Fibroblast of the aortic adventitia (primary cell): ENCODE measurements around the gene CCDC14. TPM values are rescaled to one million over a fixed set of nuclear protein-coding genes. Genes with fewer than 3 reads are reported as not detected.

ENCODE experiments used
- DNase-seq: peaks from one replicate; pipeline ENCODE4 v3.0.0-alpha.2; 2010; ENCODE audit warnings: low read depth
- H3K4me3 ChIP-seq: 2 replicates; pipeline ENCODE4 v1.5.1; 2011; ENCODE audit warnings: low read depth, mild to moderate bottlenecking, control low read depth, low read length, moderate library complexity
- CTCF ChIP-seq: IDR thresholded peaks from 2 replicates; pipeline ENCODE4 v1.5.1; 2011; ENCODE audit warnings: mild to moderate bottlenecking, low read length, control low read depth, inconsistent platforms; ENCODE audit not compliant: insufficient read depth
- total RNA-seq: library from RNA; depleted of rRNA; stranded (reverse); fragments of >200 nt; gene quantifications from 2 replicates; pipeline ENCODE4 v1.2.3, GENCODE V29; 2012; ENCODE audit warnings: low replicate concordance

Gene CCDC14
- total RNA-seq, 1 donor = 46.0 TPM

- H3K4me3 ChIP-seq = no peak overlapping the region
Observed at GRCh38 chr3:123884993-123885392, 76.0 kb downstream of the CCDC14 start.

DNA sequence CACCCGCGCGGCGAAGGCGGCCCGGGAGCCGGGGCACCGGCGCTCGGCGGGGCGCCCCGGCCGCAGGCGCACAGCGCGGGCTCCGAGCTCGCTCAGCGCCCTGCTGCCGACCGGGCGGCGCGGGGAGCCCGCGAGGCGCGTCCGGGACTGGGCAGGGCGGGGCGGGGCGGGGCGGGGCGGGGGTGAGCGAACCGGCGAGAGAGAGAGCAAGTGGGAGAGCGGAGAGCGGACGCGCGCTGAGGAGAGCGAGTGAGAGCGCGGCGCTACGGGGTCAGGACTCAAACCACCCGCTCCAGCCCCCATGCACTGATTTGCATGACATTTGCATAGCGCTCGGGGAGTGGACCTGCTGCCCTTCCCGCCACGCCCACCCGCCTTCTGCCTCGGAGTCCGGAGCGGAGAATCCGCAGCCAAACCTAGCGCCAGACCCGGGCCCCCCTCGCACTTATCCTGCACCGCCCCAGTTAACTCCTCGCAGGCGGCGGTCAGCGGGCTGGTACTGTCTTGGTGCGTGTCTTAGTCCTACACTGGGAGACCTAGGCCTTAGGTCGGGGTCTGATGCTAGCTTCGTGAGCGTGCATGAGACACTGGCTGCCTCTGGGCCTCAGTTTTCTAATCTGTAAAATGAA is 76.7 kb downstream of the CCDC14 start, which contains the start of gene MYLK:
Gene MYLK (minus strand): TSS at position 130 of the 629 bp plus-strand sequence. CDS start 90,491 bp downstream, outside the sequence.
- DNase-seq = peak; percentile 82
- peak within 1 kb of the TSS; percentile 68 for H3K4me3 ChIP-seq
- no peak for TF ChIP-seq CTCF

More at GRCh38 chr3:123884993-123885392, 76.0 kb downstream of the CCDC14 start:
- no peak for TF ChIP-seq CTCF
- no peak for DNase-seq

- peak overlapping the region; percentile 68 for H3K4me3 ChIP-seq
- no peak for TF ChIP-seq CTCF
- peak; percentile 11 for DNase-seq
Observed at GRCh38 chr3:123883701-123884202, 77.3 kb downstream of the CCDC14 start.

DNA sequence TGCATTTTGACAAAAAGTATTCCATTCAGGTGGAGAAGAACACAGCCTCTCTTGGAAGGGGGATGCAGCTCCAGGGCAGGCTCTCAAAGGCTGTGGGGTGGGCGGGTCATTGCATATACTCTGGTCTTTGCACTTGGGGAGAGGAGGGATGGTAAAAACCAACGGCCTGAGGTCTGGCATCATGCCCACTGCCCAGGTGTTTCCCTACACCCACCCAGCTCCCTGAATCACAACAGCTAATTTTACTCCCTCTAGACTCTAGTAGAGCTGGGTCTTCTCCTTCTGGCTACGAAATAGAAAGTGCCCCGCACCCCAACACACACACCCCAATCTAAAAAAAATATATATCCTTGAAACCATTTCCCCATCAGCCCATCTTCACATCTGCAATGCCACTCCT is 77.9 kb downstream of the CCDC14 start:
- DNase-seq = no peak
- no peak for TF ChIP-seq CTCF
- peak overlapping the region; percentile 68 for H3K4me3 ChIP-seq

DNA sequence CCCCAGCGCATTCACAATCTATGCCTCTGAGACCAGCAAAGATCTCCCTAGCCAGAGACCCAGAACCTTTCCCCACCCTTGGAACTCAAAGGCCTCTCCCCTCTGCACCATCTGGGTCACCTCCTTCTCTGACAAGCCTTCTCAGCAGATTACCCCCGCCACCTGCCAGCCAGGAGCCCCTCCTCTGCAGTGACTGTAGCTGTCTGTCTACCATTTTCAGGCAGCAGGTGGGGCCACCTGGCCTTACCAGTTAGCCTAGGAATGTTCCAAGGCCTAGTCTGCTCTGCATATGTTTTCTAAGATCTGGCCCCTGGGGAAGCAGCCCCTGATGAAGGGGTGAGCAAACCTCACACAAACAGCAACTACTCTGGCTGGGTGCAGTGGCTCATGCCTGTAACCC is 79.3 kb downstream of the CCDC14 start:
- no peak for DNase-seq

DNA sequence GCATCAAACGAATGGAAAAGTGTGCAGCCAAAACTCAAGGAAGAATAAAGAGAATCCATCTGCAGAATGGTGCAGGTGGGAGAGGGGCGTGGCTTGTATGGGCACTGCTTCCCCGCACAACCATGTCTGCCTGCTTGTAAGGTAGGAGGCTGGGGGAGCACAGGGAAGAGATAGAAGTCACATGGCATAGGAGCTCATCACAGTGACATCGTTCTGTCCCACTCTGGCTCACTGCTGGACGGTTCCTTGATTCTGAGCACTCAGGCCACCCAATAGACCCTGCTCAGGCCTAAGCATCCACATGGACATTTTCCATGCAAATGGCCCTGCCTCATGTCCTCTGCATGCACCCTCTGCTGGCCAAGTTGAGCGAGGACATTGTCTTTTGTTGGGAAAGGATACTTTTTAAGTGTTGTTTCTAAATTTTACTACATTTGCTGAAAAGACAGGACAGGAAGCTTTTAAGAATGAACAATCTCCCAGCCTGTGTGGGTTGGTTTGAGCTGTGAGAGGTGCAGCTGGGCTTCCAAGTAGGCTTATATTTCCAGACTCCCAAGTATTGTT is 79.9 kb downstream of the CCDC14 start:
- H3K4me3 ChIP-seq = no peak overlapping the region
- TF ChIP-seq CTCF = peak; percentile 69
- peak; percentile 65 for DNase-seq

More for the DNA sequence above, 79.3 kb downstream of the CCDC14 start:
- no peak overlapping the region for H3K4me3 ChIP-seq
- no peak for TF ChIP-seq CTCF

DNA sequence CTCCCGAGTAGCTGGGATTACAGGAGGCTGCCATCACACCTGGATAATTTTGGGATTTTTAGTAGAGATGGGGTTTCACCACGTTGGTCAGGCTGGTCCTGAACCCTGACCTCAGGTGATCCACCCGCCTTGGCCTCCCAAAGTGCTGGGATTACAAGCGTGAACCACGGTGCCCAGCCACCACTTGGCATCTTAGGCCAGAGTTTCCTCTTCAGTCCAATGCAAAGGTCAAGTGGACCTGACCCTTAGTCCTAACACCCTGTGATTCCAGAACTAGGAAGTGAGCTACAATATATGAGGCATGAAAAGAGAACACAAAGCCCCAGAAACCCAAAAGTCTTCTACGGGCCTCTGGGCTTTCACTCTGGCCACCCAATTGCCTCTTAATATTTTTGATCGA is 82.2 kb downstream of the CCDC14 start:
- no peak for DNase-seq
- TF ChIP-seq CTCF = no peak
- H3K4me3 ChIP-seq = no peak overlapping the region
